Activated CD8-positive, alpha-beta T cell treated with anti-CD3 and anti-CD28 coated beads for 36 hours (primary cell): ENCODE data around the gene RPS6KC1. TPM values are rescaled to one million over a fixed set of nuclear protein-coding genes. Genes with fewer than 3 reads are reported as not detected.
A peak's percentile ranks its signal among the peaks of the same experiment; 100 is the strongest.

ENCODE experiments used
- ATAC-seq: fragments of 200-7000 bp; cut with Tn5 transposase; one replicate; pipeline ENCODE4 v1.10.0; 2021; ENCODE audit warnings: mild to moderate bottlenecking, moderate library complexity
- CTCF ChIA-PET: fragments of 350-600 bp; sonication (Branson Sonifier 250); formaldehyde crosslinking; loops from one replicate; lab custom pipeline; 2021; ENCODE audit warnings: antibody characterized with exemption; lab: Charles Lee
- POLR2A ChIA-PET: fragments of 350-600 bp; sonication (Branson Sonifier 250); formaldehyde crosslinking; loops from one replicate; lab custom pipeline; 2021; ENCODE audit warnings: antibody characterized with exemption; lab: Charles Lee
- DNase-seq: peaks from one replicate; pipeline ENCODE4 v3.0.0-alpha.2; 2020
- H3K27ac Mint-ChIP-seq: one replicate; pipeline ENCODE4 v1.8.0; 2021; ENCODE audit warnings: mild to moderate bottlenecking, mixed read lengths
- H3K27me3 Mint-ChIP-seq: one replicate; pipeline ENCODE4 v1.8.0; 2021; ENCODE audit warnings: mixed read lengths
- H3K36me3 Mint-ChIP-seq: one replicate; pipeline ENCODE4 v1.8.0; 2021; ENCODE audit warnings: low read depth, mixed read lengths
- H3K4me1 Mint-ChIP-seq: one replicate; pipeline ENCODE4 v1.8.0; 2021; ENCODE audit warnings: low read depth, mixed read lengths
- H3K4me3 Mint-ChIP-seq: one replicate; pipeline ENCODE4 v1.8.0; 2021; ENCODE audit warnings: mild to moderate bottlenecking, moderate library complexity, mixed read lengths
- H3K9me3 Mint-ChIP-seq: one replicate; pipeline ENCODE4 v1.8.0; 2021; ENCODE audit warnings: mixed read lengths
- intact Hi-C: fragments of 100-400 bp; cut with micrococcal nuclease; formaldehyde crosslinking; loops from one replicate; pipeline ENCODE4 v1.10.0; 2022
- total RNA-seq, 2 experiments: library from RNA; stranded (reverse); gene quantifications; one replicate each; pipeline ENCODE4 v1.2.3, GENCODE V29; 2021
- TF ChIP-seq, protein P1 (sequence below): fragments of 200-600 bp; IDR thresholded peaks from one replicate; pipeline ENCODE4 v1.8.0; 2022; ENCODE audit warnings: antibody characterized with exemption, mild to moderate bottlenecking

RPS6KC1 gene
- total RNA-seq, 2 experiments from 2014 or later = 5.3 TPM

- Mint-ChIP-seq H3K27me3 (peaks cover 11% of the 10 kb centered on the region), H3K9me3 (peaks cover 9% of the 10 kb centered on the region), H3K27ac (no peak overlapping the region), H3K4me1 (peaks cover 21% of the 10 kb centered on the region), H3K4me3 (no peak overlapping the region), H3K36me3 (peaks cover 5% of the 10 kb centered on the region)
- DNase-seq (no peak), ATAC-seq (no peak)
- POLR2A ChIA-PET = no interaction called here
- TF ChIP-seq, protein P1, sequence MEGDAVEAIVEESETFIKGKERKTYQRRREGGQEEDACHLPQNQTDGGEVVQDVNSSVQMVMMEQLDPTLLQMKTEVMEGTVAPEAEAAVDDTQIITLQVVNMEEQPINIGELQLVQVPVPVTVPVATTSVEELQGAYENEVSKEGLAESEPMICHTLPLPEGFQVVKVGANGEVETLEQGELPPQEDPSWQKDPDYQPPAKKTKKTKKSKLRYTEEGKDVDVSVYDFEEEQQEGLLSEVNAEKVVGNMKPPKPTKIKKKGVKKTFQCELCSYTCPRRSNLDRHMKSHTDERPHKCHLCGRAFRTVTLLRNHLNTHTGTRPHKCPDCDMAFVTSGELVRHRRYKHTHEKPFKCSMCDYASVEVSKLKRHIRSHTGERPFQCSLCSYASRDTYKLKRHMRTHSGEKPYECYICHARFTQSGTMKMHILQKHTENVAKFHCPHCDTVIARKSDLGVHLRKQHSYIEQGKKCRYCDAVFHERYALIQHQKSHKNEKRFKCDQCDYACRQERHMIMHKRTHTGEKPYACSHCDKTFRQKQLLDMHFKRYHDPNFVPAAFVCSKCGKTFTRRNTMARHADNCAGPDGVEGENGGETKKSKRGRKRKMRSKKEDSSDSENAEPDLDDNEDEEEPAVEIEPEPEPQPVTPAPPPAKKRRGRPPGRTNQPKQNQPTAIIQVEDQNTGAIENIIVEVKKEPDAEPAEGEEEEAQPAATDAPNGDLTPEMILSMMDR = no peak
- intact Hi-C loops = no loop called here
- CTCF ChIA-PET = no interaction called here
These were observed 1.8 kb upstream of the RPS6KC1 start for GRCh38 chr1:213049232-213049631.

DNA sequence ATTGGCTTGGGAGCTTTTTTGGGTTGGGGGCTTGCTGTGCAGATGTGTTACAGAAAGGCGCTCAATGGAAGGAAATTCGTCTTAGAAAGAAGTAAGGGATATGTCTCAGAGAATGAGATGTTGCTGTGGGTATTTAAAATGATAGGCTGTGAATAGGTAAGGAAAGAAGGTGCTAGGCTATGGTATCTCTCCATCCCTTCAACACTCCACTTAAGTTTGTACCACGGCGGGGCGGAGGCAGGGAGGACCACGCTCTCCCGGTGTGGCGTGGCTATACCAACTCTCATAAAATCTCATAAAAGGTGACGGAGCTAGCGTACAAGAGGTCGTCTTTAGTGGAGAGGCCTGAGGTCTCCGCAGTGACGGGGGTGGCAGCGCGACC is 305 bp upstream of the RPS6KC1 start:
- intact Hi-C loops = loop anchor here (1.0 kb wide), 1 partner anchor 35 kb away; the partner anchor contains the start of gene ANGEL2
- peak overlapping the region; percentile 81 for H3K4me3 Mint-ChIP-seq
- peaks cover 23% of the 10 kb centered on the region for H3K4me1 Mint-ChIP-seq
- ATAC-seq (peak; percentile 37), DNase-seq (no peak)
- ChIA-PET POLR2A (interaction anchor here (0.7 to 0.9 kb wide), 4 partner anchors 14 to 193 kb away, joined by 3 read pairs; partner anchors contain the start of gene FLVCR1), CTCF (interaction anchor here (1.0 to 1.2 kb wide), 2 partner anchors 31 to 55 kb away, joined by 3 read pairs; no protein-coding TSS in a partner anchor)
- peak overlapping the region; percentile 91 for H3K27ac Mint-ChIP-seq
- TF ChIP-seq, protein P1 = no peak
- H3K9me3 Mint-ChIP-seq = peaks cover 9% of the 10 kb centered on the region
- peaks cover 11% of the 10 kb centered on the region for H3K27me3 Mint-ChIP-seq
- peaks cover 7% of the 10 kb centered on the region for H3K36me3 Mint-ChIP-seq

DNA sequence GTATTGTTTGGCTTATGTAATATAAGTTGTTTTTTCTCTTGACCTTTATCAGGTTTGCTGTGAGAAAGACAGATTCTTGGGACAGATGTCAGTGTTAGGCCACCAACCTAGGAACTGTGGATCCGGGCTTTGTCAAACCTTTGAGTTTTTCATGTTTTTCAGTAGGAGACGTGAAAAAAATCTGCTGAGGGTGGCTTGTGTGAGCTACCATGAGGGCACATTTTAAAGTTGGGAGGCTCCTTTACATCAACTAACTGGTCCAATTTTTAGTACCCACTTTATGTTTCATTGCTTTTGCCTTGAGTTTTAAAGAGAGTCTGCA is 801 bp downstream of the RPS6KC1 start:
- Mint-ChIP-seq H3K4me3 (peak overlapping the region; percentile 81), H3K4me1 (peaks cover 25% of the 10 kb centered on the region), H3K27me3 (peaks cover 11% of the 10 kb centered on the region), H3K27ac (peak overlapping the region; percentile 91), H3K36me3 (peaks cover 7% of the 10 kb centered on the region), H3K9me3 (peaks cover 9% of the 10 kb centered on the region)
- ChIA-PET POLR2A (no interaction called here), CTCF (no interaction called here)
- intact Hi-C loops = loop anchor here (1.0 kb wide), 1 partner anchor 37 kb away; the partner anchor contains the start of gene ANGEL2
- no peak for ATAC-seq
- DNase-seq = no peak
- TF ChIP-seq, protein P1 = no peak

DNA sequence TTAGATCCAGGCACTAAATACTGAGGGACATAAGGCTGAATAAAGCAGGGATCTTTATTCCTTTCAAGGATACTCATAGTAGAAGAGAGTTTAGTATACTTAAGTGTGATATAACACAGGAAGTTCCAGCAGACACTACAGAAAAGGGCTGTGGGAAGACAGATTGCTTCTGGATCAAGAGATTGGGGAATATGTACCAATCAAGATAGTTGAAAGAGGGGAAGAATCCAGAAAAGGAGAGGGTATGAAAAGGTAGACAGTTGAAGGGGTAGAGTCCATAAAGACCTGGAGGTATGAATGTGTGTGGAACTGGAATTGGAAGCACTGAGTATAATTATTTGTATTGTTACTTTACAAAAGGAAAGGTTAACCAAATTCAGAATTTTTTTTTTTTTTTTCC is 2.4 kb downstream of the RPS6KC1 start:
- Mint-ChIP-seq H3K4me1 (peaks cover 27% of the 10 kb centered on the region), H3K36me3 (peaks cover 7% of the 10 kb centered on the region), H3K27ac (no peak overlapping the region), H3K4me3 (no peak overlapping the region), H3K27me3 (peaks cover 6% of the 10 kb centered on the region), H3K9me3 (peaks cover 9% of the 10 kb centered on the region)
- intact Hi-C loops = no loop called here
- DNase-seq = no peak
- POLR2A ChIA-PET = no interaction called here
- no peak for ATAC-seq
- CTCF ChIA-PET = no interaction called here
- TF ChIP-seq, protein P1 = no peak

DNA sequence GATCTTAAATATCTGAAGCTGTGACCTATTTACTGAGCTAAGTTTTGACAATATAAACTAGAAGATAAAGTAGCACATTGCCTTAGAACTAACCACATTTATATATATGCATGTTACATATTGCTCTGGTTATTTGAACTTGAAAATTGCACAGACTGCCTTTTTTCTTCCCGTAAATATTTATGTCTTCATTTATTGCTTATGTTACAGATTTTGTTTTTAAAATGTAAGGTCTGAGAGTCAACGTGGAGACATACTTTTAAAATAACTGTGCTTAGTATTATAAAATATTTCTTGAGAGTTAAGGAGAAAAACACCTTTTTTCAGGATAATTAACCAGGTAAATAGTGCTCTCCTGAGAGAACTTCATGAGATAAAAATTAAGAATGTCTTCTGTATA is 3.1 kb downstream of the RPS6KC1 start:
- Mint-ChIP-seq H3K4me1 (peaks cover 27% of the 10 kb centered on the region), H3K27me3 (peaks cover 1% of the 10 kb centered on the region), H3K27ac (no peak overlapping the region), H3K36me3 (peaks cover 7% of the 10 kb centered on the region), H3K4me3 (no peak overlapping the region), H3K9me3 (peaks cover 10% of the 10 kb centered on the region)
- intact Hi-C loops = no loop called here
- no peak for ATAC-seq
- DNase-seq = no peak
- TF ChIP-seq, protein P1 = no peak
- ChIA-PET CTCF (no interaction called here), POLR2A (no interaction called here)
